GM23248 (cell line): Measurements from ENCODE around the gene PLCB2. TPM values are rescaled to one million over a fixed set of nuclear protein-coding genes. Genes with fewer than 3 reads are reported as not detected.

ENCODE experiments used
- DNase-seq: peaks from one replicate; pipeline ENCODE4 v3.0.0-alpha.2; 2015
- H2AFZ ChIP-seq: fragments of 200-600 bp; sonication (generic); 2 replicates; pipeline ENCODE4 v1.6.1; 2016; ENCODE audit warnings: antibody characterized with exemption
- H3F3A ChIP-seq: fragments of 200-600 bp; sonication (generic); 2 replicates; pipeline ENCODE4 v1.6.1; 2016; ENCODE audit warnings: mild to moderate bottlenecking, antibody characterized with exemption, mixed run types; ENCODE audit not compliant: insufficient read depth
- H3K27ac ChIP-seq: fragments of 200-600 bp; sonication (generic); 2 replicates; pipeline ENCODE4 v1.5.1; 2016; ENCODE audit warnings: mild to moderate bottlenecking
- H3K27me3 ChIP-seq: fragments of 200-600 bp; sonication (generic); replicated peaks from 2 replicates; pipeline ENCODE4 v1.6.1; 2016; ENCODE audit warnings: mild to moderate bottlenecking; ENCODE audit not compliant: insufficient read depth
- H3K36me3 ChIP-seq: fragments of 200-600 bp; sonication (generic); 2 replicates; pipeline ENCODE4 v1.6.1; 2016; ENCODE audit warnings: low read depth, mild to moderate bottlenecking
- H3K4me1 ChIP-seq: fragments of 200-600 bp; sonication (generic); 2 replicates; pipeline ENCODE4 v1.6.1; 2016; ENCODE audit warnings: mild to moderate bottlenecking; ENCODE audit not compliant: insufficient read depth
- H3K4me2 ChIP-seq: fragments of 200-600 bp; sonication (generic); one replicate; pipeline ENCODE4 v1.6.1; 2016; ENCODE audit warnings: mild to moderate bottlenecking; ENCODE audit not compliant: unreplicated experiment
- H3K4me3 ChIP-seq: fragments of 200-600 bp; sonication (generic); 2 replicates; pipeline ENCODE4 v1.5.1; 2016; ENCODE audit warnings: mild to moderate bottlenecking
- H3K79me2 ChIP-seq: fragments of 200-600 bp; sonication (generic); 2 replicates; pipeline ENCODE4 v1.6.1; 2016; ENCODE audit warnings: mild to moderate bottlenecking; ENCODE audit not compliant: insufficient read depth
- H3K9ac ChIP-seq: fragments of 200-600 bp; sonication (generic); 2 replicates; pipeline ENCODE4 v1.6.1; 2016; ENCODE audit warnings: mild to moderate bottlenecking
- H3K9me2 ChIP-seq: fragments of 200-600 bp; sonication (generic); 2 replicates; pipeline ENCODE4 v1.6.1; 2016; ENCODE audit warnings: mixed run types, mild to moderate bottlenecking, moderate library complexity; ENCODE audit not compliant: insufficient read depth
- H3K9me3 ChIP-seq: fragments of 200-600 bp; sonication (generic); one replicate; pipeline ENCODE4 v1.6.1; 2017; ENCODE audit warnings: low read depth
- H4K20me1 ChIP-seq: fragments of 200-600 bp; sonication (generic); 2 replicates; pipeline ENCODE4 v1.6.0; 2016; ENCODE audit not compliant: insufficient read depth
- EZH2 ChIP-seq: fragments of 200-600 bp; sonication (generic); IDR thresholded peaks from 2 replicates; pipeline ENCODE4 v1.6.1; 2018; ENCODE audit warnings: antibody characterized with exemption, mild to moderate bottlenecking; ENCODE audit not compliant: insufficient read depth, poor library complexity, severe bottlenecking
- EZH2phosphoT487 ChIP-seq: fragments of 200-600 bp; sonication (generic); IDR thresholded peaks from 2 replicates; pipeline ENCODE4 v1.6.1; 2018; ENCODE audit warnings: antibody characterized with exemption, moderate library complexity, mild to moderate bottlenecking, low read depth; ENCODE audit not compliant: insufficient read depth
- WGBS, 2 experiments: methylation state at CpG; one replicate each; pipeline ENCODE4 v1.1.6; 2015 to 2017; ENCODE audit warnings: low lambda C conversion rate in 2 of 2, low coverage in 1 of 2; ENCODE audit errors: missing lambda C conversion rate in 2 of 2; 5-methylcytosine and 5-hydroxymethylcytosine counted together
- in situ Hi-C: fragments of 300-500 bp; cut with MboI; formaldehyde crosslinking; loops from 2 replicates; pipeline ENCODE4 v1.15.0; 2020
- polyA plus RNA-seq: library from polyadenylated mRNA; unstranded; fragments of >200 nt; fragmentation: Nextera tagmentation; extraction: Ambion mirVana; gene quantifications from 2 replicates; pipeline ENCODE4 v1.2.1, GENCODE V29; 2016
- total RNA-seq: library from RNA; depleted of rRNA; stranded (reverse); fragments of >200 nt; shearing (Covaris generic); gene quantifications from 2 replicates; pipeline ENCODE4 v1.2.3, GENCODE V29; 2014

Gene PLCB2
- total and polyA plus RNA-seq, 2 experiments from 2014 or later = 0.54 to 1.1 TPM

DNA sequence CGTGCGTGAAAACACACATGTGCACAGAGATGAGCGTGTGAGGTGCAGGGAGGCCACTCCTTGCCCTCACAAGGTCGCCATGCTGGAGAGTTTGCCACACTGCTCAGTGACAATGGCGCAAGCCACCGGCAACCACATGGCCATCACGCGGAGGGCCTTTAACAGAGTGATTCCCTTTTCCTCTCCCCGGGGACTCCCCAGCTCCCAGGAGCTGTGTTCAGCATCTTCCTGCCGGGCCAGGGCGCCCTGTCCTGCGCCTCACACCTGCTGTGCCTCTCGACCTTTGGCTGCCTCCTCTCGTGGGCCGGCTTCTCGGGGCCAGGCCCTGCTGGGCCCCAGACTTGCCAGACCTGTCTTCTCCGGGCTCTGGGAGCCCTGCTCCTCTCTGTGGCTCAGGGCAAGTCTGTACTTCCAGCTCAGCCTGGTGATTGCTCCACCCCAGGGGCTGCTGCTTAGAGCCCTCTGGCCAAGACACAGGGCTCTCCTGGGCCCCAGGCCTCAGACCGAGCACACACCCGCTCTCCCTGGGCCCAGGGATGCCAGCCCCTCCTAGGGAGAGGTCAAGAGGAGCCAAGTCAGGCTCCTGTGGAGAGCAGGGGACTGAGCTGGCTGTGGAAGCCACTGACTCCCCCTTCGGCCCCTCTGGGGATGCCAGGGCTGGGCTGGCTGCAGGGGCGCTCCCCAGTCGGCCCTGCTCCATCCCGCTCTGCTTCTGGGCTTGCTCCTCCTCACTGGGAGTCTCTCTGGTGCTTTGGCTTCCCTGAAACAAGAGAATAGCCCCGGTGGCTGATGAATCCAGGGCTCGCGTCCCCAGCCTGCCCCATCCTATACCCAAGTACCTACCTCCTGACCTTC, 27.4 kb upstream of the PLCB2 start:
- no peaks in the 10 kb centered on the region for H3K9me2 ChIP-seq
- no peak overlapping the region for H2AFZ ChIP-seq
- peaks cover 26% of the 10 kb centered on the region for H3F3A ChIP-seq
- H3K79me2 ChIP-seq = peaks cover 26% of the 10 kb centered on the region
- H3K4me1 ChIP-seq = peaks cover 32% of the 10 kb centered on the region
- no peak for DNase-seq
- TF ChIP-seq EZH2phosphoT487 = no peak
- no peak for TF ChIP-seq EZH2
- no peak overlapping the region for H3K27ac ChIP-seq
- H3K9me3 ChIP-seq = no peaks in the 10 kb centered on the region
- no peaks in the 10 kb centered on the region for H3K27me3 ChIP-seq
- in situ Hi-C loops = no loop called here
- H3K9ac ChIP-seq = no peak overlapping the region
- 79 to 83% methylated on average over 23 to 25 of the region's 26 CpGs for whole genome bisulfite sequencing, 2 experiments
- peaks cover 7% of the 10 kb centered on the region; the same call in 1 of the 2 replicates for H3K36me3 ChIP-seq
- no peaks in the 10 kb centered on the region for H4K20me1 ChIP-seq
- H3K4me2 ChIP-seq = no peak overlapping the region
- no peak overlapping the region for H3K4me3 ChIP-seq

DNA sequence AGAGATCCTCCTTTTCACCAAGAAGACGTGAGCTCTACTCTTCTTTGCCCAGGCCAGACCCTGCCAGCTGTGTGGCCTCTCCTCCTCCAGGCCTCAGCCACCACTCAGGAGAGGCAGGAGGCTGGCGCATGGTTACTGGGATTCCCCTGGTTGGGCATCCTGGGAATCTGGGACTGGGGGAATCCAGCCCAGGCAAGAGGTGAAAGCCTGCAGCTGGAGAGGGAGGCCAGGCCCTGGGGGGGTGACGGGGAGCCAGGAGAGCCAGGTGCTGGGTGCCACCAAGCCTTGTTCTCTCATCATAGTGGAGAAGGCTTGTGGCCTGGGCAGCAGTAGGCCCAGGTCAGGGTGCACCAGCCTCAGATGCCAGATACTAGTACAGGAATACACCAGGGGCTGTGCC, 26.8 kb upstream of the PLCB2 start:
- H3K9me3 ChIP-seq = no peaks in the 10 kb centered on the region
- no peak overlapping the region for H2AFZ ChIP-seq
- 95 to 97% methylated on average over 3 of the region's 3 CpGs for WGBS, 2 experiments
- no peak overlapping the region for H3K4me2 ChIP-seq
- no peak overlapping the region for H3K4me3 ChIP-seq
- DNase-seq = no peak
- H3K9ac ChIP-seq = no peak overlapping the region
- no peak overlapping the region for H3K27ac ChIP-seq
- peaks cover 26% of the 10 kb centered on the region for H3F3A ChIP-seq
- peaks cover 20% of the 10 kb centered on the region for H3K79me2 ChIP-seq
- peaks cover 30% of the 10 kb centered on the region for H3K4me1 ChIP-seq
- H3K9me2 ChIP-seq = no peaks in the 10 kb centered on the region
- no peak for TF ChIP-seq EZH2phosphoT487
- no peak for TF ChIP-seq EZH2
- H4K20me1 ChIP-seq = no peaks in the 10 kb centered on the region
- no peaks in the 10 kb centered on the region for H3K27me3 ChIP-seq
- in situ Hi-C loops = no loop called here
- peaks cover 7% of the 10 kb centered on the region; the same call in 1 of the 2 replicates for H3K36me3 ChIP-seq

DNA sequence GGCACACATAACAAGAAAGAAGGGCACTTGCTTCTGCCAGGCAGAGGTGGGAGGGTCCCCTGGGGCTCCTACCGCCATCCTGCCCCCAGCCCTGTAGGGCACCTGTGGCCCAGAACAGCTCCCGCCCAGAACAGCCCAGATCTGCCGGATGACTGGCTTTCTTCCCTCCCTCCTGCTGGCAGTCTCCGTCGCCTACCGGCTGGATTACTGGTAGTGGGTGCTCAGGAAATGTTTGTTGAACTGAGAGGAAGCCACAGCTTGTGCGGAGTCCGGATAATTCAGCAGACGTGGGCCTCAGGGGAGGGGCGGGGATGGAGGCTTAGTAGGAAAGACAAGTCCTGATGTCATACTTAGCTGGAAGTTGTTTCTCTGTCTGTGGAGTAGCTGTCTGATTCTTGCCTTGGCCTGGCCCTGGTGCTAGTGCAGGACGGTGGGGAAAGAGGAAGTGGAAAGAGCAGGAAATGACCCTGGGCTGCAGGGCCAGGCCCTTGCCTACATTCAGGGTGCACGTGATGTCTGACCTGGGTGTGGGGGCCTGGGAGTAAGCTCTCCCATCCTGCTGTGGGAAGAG, 26.3 kb upstream of the PLCB2 start:
- Histone ChIP-seq H3K27ac (no peak overlapping the region), H3K4me3 (no peak overlapping the region), H3K4me2 (no peak overlapping the region), H3K9me2 (no peaks in the 10 kb centered on the region), H3K4me1 (peaks cover 30% of the 10 kb centered on the region), H3K79me2 (peaks cover 14% of the 10 kb centered on the region), H2AFZ (no peak overlapping the region), H3K36me3 (peaks cover 7% of the 10 kb centered on the region; the same call in 1 of the 2 replicates), H3K9me3 (no peaks in the 10 kb centered on the region), H4K20me1 (no peaks in the 10 kb centered on the region), H3K27me3 (no peaks in the 10 kb centered on the region), H3K9ac (no peak overlapping the region), H3F3A (peaks cover 31% of the 10 kb centered on the region)
- 69 to 74% methylated on average over 12 of the region's 12 CpGs for WGBS, 2 experiments
- in situ Hi-C loops = no loop called here
- TF ChIP-seq EZH2 (no peak), EZH2phosphoT487 (no peak)
- DNase-seq = no peak

DNA sequence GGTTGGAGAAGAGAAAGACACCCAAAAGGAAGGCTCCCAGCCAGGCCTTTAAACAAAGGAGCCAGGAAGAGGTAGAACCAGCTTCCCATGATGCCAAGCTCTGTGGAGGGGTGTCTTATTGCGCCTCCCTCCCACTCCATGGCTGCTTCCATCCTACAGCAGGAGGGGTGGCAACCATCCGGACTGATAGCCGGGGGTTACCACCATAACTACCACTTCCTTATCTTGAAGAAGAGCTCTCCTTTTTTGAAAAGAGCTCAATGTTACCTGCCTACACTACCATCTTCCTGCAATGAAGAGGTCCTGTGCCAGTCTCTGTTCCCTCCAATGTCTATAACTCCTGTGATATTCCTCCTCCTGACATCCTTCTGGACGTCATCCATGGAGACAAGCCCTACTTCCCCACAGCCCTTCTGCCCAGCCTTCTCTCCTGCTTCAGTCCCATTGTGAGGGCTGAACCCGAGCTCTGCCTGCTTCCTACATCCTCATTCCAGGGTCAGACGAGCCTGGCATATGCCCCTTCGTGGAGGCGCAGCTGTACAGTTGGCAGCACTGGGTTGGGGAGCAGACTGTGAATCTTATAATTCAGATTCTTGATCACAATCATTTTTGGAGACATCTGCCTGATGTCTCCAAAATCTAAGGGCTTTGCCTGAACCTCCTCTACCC, 24.5 kb upstream of the PLCB2 start:
- DNase-seq = no peak
- no peak overlapping the region for H2AFZ ChIP-seq
- no peaks in the 10 kb centered on the region for H4K20me1 ChIP-seq
- H3K27me3 ChIP-seq = no peaks in the 10 kb centered on the region
- H3K9ac ChIP-seq = no peak overlapping the region
- no peak overlapping the region for H3K4me2 ChIP-seq
- H3K27ac ChIP-seq = no peak overlapping the region
- no peak overlapping the region for H3K4me3 ChIP-seq
- in situ Hi-C loops = no loop called here
- peaks cover 41% of the 10 kb centered on the region for H3F3A ChIP-seq
- 58 to 64% methylated on average over 8 of the region's 8 CpGs for WGBS, 2 experiments
- no peaks in the 10 kb centered on the region for H3K9me2 ChIP-seq
- H3K4me1 ChIP-seq = peaks cover 34% of the 10 kb centered on the region
- no peak for TF ChIP-seq EZH2phosphoT487
- TF ChIP-seq EZH2 = no peak
- H3K9me3 ChIP-seq = no peaks in the 10 kb centered on the region
- peaks cover 7% of the 10 kb centered on the region; the same call in 1 of the 2 replicates for H3K36me3 ChIP-seq
- H3K79me2 ChIP-seq = 0 out of 2 replicates have a peak, but pooled peaks cover 6% of the 10 kb centered on the region
